Upper lobe of left lung (tissue), 4 donors: ENCODE results near the gene DAPK1.

ENCODE experiments used
- CTCF ChIP-seq, 6 experiments: fragments of 450-650 bp in 4 of 6; fragments of 200-600 bp in 2 of 6; sonication (generic) in 2 of 6; IDR thresholded peaks; one replicate each; pipeline ENCODE4 v1.5.1; 2016 to 2019; ENCODE audit warnings: antibody characterized with exemption in 6 of 6
- EP300 ChIP-seq, 4 donors: sonication (generic); formaldehyde crosslinking; IDR thresholded peaks; one replicate each; pipeline ENCODE4 v1.5.1; 2017; ENCODE audit warnings: antibody characterized with exemption in 4 of 4, control low read depth in 2 of 4
- POLR2A ChIP-seq, 4 donors: fragments of 450-650 bp; IDR thresholded peaks; one replicate each; pipeline ENCODE4 v1.5.1; 2016 to 2017; ENCODE audit warnings: antibody characterized with exemption in 4 of 4, mild to moderate bottlenecking in 2 of 4
- POLR2AphosphoS5 ChIP-seq, 2 donors: sonication (generic); formaldehyde crosslinking; IDR thresholded peaks; one replicate each; pipeline ENCODE4 v1.5.1; 2017; ENCODE audit warnings: antibody characterized with exemption in 2 of 2

GRCh38 chr9:87512311-87512710 is 14.6 kb downstream of the DAPK1 start:
- no peak for TF ChIP-seq CTCF (IDR thresholded peaks at IDR 0.05)
- no peak for TF ChIP-seq POLR2AphosphoS5 (IDR thresholded peaks at IDR 0.05)
- TF ChIP-seq POLR2A (IDR thresholded peaks at IDR 0.05) = no peak
- no peak for TF ChIP-seq EP300 (IDR thresholded peaks at IDR 0.05)
